ENCODE data around the gene CABYR.

GRCh38 chr18:24157855-24158254 lies 19.0 kb downstream of the CABYR start:
- TF ChIP-seq POLR2A (IDR thresholded peaks at IDR 0.05; ENCODE audit: low read length) = no peak
- no peak for TF ChIP-seq GATA1 (IDR thresholded peaks at IDR 0.05; ENCODE audit: low read depth, low read length)

Measured in erythroblast (primary cell).